IPS-NIHi7 (cell line): ENCODE results near the gene BCO1.
"Not testable (repeated sequence)": the region's sequence is repeated elsewhere in the genome, so short reads cannot be mapped to it uniquely, and the experiment has no call there.

Experiments
- DNase-seq: peaks from one replicate; pipeline ENCODE4 v3.0.0; 2012; ENCODE audit warnings: mixed read lengths; ENCODE audit errors: extremely low spot score

BCO1 gene, protein sequence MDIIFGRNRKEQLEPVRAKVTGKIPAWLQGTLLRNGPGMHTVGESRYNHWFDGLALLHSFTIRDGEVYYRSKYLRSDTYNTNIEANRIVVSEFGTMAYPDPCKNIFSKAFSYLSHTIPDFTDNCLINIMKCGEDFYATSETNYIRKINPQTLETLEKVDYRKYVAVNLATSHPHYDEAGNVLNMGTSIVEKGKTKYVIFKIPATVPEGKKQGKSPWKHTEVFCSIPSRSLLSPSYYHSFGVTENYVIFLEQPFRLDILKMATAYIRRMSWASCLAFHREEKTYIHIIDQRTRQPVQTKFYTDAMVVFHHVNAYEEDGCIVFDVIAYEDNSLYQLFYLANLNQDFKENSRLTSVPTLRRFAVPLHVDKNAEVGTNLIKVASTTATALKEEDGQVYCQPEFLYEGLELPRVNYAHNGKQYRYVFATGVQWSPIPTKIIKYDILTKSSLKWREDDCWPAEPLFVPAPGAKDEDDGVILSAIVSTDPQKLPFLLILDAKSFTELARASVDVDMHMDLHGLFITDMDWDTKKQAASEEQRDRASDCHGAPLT

DNA sequence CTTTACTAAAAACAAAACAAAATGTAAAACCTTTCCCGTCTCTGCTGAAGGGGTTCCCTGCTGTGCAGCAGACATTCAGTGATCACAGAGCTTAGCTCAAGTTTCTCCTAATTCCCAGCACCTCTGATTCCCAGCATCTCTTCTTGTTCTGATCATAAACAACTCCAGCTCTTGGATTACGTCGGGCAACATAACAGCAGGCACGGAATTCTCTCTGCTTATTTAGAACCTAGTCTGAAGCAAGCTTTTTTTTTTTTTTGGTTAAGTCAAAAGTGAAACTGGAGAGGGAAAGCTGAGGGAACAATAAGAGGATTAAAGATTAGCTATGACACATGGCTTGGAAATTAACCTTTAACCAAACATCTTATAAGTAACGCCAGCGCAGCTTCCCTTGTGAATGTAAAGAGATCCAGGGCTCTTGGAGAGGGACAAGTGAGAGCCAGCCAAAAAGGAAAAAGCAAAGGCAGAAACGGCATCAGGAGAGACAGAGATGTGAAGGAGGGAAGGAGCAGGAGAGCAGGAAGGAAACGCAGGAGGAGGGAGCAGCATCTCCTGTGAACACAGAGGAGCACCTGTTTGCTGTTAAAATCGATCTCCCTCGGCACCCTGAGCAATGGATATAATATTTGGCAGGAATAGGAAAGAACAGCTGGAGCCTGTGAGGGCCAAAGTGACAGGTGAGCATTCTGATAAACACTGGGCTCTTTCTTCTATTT lies at the start of gene BCO1:
Gene BCO1, plus strand, starts transcription at position 394 of the 716 bp plus-strand sequence. Its CDS starts 220 bp downstream, at position 614.
- peak; percentile 31 for DNase-seq

DNA sequence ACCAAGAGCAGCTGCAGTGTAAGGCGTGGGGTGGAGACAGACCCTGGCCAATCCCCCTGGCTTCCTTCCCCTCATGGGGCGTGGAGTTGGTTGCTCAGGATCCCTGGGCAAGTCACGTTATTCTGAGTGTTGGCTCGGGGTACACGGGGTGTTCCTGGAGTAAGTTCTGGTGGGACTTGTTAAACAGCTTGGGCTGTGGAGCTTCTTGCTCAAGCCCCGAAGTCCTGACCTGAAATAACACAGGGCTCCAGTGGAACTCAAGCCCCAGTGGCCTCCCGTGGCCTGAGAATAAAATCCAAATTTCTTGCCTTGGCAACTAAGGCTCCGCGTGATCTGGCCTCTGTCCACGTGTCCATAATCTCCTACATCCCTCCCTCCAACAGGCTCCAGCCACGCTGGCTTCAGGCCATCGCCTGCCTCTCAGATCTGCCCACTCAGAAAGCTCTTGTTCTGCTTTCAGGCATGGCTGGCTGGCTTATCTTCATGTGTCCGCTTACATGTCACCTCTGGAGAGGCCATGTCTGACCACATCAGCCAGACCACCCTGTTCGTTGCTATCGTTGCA lies 49.3 kb upstream of the BCO1 start:
- DNase-seq: no peak

DNA sequence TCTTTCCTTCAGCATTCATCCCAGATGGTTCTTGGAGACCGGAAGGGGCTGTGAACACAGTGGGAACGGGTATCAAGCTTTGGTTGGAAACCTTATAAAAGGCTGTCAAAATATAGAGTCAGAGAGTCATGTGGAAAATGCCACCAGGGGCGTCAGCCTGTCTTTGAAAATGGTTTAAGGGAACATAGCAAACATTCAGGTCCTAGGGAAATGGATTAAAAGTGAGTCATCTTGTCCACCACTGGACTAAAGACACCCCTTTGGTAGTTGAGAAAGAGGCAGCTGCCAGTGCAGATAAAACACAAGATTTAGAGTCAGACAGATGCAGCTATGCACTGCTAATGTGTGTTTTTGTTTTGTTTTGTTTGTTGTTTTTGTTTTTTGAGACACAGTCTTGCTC lies 47.8 kb upstream of the BCO1 start:
- no peak for DNase-seq

DNA sequence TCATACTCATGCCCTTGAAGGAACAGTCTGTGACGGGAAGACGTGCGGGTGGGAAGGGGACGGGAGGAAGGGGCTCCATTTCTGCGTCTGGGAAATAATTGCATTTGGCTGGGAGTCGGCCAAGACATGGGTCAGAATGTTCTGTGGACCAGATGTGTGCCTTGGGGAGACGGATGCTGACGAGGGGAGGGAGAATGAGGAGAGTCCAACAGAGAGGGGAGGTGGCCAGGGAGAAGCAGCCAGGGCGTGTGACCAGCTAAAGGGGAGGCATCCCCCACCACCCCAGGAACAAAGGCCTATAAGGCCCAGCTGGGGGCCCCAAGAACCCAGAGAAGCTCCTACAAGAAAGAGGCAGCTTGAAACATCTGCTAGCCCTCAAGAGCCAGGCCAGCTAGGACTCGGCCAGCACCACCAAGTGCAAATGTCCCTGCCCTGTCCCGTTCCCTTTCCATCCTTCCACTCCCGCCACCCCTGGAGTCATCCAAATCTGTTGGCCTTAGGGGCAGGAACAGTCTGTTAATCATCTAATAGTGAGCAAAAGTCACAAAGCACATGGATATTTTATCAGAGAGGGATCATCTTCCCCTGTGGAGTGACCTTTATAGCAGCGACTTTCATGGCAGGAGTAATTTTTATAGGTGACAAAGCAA lies 42.5 kb upstream of the BCO1 start:
- DNase-seq: no peak

DNA sequence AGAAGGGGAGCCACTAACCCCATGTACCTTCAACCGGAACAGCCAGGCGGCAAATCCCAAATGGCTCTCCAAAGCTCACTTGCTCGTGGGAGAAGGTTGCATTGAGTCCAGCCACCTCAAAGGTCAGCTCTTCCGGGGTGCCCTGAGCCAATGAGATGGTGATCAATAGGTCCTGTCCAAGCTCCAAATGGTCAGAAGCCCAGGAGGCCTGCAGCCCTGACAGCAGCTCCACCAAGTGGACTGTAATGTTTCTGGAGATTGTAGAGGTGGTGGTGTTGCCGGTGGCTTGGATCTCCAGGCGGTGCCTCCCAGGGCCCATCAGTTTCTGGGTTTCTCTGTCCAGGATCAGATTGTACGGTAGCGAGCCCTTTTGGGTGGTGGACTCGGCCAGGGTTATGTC lies 39.9 kb upstream of the BCO1 start:
- DNase-seq: no peak

DNA sequence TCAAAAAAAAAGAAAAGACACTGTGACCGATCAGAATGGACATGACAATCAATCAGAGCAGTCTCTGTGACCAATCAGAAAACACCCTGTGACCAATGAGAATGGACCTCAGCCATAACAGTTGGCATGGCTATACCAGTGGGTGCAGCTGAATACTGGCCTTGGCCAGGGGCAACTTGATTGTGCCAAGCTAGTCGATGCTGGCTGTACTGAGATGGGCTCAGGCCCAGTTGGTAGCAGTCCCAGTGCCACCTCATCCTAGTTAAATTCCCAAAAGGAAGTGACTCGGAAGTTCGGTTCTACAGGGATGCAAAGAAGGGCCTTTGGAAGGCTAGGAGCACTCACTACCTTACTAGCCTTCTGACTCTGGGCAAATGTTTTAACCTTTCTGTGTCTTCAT lies 37.2 kb upstream of the BCO1 start:
- DNase-seq: no peak

DNA sequence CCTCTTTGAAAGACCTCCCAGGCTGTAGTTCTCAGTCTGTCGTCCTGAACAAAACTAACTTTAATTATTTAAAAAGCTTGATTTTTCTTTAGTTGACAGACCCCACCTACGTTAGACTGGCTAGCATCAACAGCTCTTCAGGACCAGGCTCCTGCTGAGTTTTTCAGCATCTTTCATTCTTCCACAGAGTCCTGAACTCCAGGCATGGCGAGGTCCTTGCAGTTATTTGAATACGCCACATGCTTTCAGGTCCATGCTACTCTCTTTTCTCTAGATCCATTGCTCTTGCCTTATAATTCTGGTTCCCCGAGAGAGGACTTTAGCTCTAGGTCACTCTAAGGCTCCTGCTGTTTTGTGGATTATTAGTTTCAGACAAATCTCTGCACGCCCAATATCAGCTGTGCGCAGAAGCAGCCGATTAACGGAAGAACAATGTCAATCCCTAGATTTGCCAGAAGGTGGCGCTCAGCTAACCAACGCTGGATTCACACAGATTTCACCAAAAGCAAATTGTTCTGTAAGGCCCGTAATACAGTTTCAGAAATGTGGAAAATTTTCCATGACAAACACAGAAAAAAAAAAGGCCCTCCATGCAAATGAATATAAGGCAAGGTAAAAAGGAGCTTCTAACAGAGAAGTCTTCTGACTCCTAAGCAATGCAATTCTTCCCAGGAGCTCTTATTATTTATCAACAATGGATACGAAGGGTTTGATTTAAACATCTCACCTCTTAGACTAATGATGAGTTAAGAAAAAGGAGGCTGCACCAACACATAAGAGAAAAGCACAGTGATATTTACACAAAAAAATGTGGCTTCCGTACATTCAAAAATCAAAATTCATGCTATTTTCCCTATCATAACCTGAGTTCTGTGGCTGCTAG lies 33.5 kb upstream of the BCO1 start:
- DNase-seq: peak; percentile 72

DNA sequence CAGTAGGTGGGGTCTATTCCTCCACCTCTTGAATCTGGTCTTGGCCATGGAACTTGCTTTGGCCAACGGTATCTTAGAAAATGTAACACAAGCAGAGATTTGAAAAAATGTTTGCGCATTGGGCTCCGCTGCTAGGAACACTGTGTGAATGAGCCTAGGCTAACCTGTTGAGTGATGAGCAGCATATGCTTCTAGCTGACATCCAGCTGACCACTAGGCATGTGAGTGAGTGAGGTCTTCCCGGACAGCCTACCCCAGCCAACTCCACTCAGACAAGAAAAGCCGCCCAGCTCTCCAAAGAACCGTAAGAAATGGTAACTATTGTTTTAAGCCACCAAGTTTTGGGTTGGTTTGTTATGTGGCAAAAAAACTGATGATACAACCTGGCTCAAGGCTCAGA lies 31.4 kb upstream of the BCO1 start:
- DNase-seq: no peak

DNA sequence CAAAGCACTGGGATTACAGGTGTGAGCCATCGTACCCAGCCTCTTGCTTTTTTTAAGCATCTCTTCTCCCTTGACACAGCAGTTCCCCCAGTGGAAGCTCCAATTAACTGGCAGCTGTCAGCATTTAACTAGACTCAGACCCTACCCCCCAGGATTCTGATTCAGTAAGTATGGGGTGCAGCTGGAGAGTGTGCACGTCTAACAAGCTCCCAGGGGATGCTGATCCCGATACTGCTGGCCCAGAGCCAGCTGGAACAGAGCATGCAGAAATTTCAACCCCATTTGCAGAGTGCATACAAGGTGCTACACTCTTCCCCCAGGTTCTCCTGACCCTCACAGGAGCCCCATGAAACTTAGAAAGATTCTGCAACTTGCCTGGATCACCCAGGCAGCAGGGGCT lies 27.7 kb upstream of the BCO1 start:
- no peak for DNase-seq

DNA sequence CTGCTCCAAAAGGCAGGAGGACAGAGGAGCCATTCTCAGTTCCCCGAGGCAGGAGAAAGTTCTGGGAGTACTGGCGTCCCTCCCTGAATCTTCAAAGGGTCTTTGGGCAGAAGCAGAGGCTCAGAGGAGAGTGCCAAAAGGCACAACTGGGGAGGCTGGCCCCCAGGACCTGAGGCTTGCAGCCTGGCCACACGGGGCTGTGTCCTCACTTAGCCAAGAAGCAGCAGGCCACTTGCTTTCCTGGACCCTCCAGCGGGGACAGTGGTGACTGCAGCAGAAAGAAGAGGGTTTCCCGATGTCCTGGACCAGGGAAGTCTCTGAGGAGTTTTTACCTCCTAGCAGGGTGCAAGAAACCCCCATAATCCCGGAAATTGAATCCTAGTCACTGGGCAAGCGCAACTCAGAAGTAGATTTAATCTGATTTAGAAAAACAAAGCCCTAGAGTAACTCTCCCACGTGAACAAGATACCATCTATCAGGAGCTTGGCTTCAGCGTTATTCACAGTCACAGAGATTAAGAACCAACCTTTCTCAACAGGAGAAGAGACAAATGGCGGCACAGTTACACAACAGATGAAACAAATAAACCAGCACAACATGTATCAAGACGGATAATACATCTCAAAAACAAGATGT lies 25.5 kb upstream of the BCO1 start:
- no peak for DNase-seq

DNA sequence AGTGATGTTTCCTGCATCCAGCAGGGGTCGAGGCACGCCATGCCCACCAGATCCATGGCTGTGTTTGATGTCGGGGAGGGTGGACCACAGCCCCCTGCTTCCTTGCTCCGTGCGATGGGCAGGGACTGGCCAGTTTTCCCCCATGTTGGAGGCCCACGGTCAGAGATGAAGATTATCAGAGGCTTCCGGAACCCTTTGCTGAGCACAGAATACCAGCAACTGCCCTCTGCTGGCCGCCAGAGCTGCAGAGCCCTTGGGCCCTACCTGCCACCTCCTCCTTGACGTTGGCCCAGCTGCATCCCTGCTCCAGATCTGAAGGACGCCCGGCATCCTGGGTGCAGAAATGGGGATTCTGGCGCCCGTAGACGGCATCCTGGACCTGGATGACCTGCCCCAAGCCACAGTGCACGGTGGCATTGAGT lies 23.7 kb upstream of the BCO1 start:
- peak; percentile 83 for DNase-seq

DNA sequence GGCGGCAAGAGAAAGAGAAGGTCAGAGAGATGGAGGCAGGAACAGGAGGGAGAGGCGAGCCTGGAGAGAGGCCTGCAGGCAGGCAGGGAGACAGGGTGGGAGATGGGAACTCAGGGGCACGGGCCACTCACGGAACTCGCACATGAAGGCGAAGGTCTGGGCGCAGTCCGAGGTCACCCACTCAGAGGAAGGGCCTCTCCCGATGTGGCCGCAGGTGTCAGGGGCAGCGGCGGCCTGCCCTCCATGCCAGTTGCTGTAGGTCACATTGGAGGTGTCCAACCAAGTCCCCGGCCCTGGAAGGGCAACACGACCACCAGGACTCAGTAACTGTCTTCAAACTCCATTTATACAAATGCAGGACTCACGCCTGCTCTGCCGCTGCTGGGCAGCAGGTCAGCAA lies 22.4 kb upstream of the BCO1 start:
- DNase-seq: no peak

DNA sequence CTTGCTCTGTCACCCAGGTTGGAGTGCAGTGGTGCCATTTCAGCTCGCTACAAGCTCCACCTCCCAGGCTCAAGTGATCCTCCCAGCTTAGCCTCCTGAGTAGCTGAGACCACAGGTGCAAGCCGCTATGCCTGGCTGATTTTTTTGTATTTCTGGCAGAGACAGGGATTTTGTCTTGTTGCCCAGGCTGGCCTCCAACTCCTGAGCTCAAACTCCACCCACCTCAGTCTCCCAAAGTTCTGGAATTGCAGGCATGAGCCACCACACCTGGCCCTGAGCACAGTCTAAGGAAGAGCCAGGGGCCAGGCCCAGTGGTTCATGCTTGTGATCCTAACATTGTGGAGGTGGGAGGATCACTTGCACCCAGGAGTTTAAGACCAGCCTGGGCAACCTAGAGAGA lies 21.8 kb upstream of the BCO1 start:
- DNase-seq: no peak

DNA sequence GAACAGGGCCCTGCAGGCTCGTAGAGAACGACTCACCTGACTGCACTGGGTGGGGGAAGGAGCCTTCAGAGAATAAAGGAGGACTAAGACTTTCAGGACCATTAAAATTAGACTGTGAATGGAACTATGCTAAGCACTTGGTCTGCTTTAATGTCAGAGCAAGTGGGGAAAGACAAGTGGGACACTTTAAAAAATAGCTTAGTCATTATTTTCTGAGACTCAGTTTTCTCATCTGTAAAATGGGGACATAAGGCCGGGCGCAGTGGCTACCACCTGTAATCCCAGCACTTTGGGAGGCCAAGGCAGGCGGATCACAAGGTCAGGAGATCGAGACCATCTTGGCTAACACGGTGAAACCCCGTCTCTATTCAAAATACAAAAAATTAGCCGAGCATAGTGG lies 19.3 kb upstream of the BCO1 start:
- DNase-seq: no peak

DNA sequence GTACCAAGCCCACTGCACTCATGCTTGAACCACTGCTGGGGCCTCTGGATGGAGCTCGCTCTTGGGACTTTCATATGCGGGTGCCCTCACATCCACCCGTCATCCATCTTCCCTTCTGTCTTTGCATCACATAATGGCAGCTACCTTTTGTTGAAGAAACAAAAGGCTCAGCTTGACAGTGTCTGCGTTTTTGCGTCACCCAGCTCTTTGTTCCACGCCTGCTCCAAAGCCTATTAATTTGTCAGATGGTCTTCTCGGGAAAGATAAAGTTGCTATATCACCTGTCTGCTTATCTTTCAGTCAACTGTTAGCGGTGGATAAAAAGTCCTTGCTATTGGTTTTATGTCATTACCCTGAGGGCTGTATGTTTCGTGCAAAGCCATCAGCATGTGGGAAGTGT lies 18.1 kb upstream of the BCO1 start:
- DNase-seq: no peak

DNA sequence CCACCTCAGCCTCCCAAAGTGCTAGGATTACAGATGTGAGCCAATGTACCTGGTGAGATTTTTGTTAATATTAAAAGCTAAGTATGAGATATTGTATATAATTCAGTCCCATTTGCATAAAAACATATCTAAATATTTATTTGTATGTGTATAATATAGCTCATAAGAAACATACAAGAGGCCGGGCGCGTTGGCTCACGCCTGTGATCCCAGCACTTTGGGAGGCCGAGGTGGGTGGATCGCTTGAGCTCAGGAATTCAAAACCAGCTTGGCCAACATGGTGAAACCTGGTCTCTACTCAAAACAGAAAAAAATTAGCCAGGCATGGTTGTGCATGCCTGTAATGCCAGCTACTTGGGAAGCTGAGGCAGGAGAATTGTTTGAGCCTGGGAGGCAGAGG lies 16.8 kb upstream of the BCO1 start:
- DNase-seq: no peak

DNA sequence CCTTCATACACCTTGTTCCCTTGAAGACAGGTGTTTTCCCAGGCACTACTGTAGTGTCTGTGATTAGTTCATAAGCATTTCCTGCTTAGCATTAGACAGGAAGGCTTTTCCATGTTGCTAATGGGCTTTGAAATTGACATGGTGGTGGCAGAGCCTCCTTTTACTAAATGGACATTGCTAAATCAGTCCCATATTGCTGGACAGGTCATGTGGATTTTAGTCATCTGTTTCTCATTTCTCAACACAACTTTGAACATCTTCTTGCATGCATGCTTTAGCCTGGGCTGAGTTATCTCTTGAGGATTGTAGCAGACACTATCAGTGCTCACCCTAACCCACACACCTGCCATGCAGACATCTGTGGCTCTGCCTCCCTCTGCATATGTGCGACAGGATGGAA lies 13.7 kb upstream of the BCO1 start:
- no peak for DNase-seq

DNA sequence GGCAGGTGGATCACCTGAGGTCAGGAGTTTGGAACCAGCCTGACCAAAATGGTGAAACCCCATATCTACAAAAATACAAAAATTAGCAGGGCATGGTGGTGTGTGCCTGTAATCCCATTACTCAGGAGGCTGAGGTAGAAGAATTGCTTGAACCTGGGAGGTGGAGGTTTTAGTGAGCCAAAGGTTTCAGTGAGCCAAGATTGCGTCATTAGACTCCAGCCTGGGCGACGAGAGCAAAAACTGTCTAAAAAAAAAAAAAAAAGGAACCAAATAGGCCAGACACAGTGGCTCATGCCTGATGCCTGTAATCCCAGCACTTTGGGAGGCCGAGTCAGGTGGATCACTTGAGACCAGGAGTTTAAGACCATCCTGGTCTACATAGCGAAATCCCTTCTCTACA lies 12.8 kb upstream of the BCO1 start:
- DNase-seq: not testable (repeated sequence)

DNA sequence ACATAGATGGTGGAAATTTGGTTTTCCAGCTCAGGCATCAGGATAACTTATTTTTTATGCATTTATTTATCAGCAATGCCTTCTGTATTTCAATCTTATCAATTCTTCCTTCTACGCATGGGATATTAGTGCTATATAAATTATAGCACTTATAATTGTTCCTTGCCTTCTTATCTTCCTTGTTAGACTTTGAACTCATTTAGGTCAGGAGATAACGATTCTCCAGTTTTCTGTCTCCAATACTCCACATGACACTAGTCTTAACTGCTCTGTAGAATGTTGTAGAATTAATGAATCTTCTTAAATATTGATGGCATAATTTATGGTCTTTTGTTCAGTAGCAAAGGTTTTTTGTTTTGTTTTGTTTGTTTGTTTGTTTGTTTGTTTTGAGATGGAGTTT lies 10.7 kb upstream of the BCO1 start:
- no peak for DNase-seq

DNA sequence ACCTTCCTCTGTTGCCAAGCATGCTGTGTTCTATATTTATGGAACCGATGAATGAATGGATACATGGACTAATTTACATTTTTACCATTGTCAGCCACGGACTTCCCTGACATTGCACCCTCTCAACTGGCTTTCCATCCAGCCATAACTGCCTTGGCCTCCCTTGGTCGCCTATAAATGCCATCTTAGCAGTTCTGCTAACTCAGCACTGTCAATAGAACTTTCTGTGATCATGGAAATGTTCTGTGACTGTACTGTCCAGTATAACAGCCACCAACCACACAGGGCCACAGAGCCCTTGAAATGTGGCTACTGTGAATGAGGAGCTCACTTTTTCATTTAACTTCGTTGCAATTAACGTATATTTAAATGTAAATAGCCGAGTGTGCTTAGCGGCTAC lies 8.7 kb upstream of the BCO1 start:
- no peak for DNase-seq

DNA sequence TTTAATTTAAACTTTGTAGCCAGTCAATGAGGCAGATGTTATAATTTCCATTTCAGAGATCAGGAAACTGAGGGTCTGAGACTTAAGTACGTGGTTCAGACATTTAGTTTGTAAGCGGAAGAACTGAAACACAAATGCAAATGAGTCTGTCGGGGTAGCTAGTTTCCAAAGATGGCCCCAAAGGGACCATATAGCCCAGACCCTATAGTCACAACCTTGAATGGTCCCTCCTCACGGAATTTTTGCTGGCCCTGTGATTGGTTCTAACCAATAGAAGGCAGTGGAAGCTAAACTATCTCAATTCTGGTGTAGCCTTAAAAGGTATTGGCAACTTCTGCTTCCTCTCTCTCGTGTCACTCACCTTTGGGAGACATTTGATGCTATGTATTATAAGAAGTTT lies 7.5 kb upstream of the BCO1 start:
- DNase-seq: no peak
